OCI-LY1 (cell line): ENCODE data around the gene STBD1.

Experiments
- H2AFZ ChIP-seq: fragments of 200-600 bp; sonication (generic), shearing (Covaris generic); 2 replicates; pipeline ENCODE4 v1.6.0; 2014; ENCODE audit warnings: antibody characterized with exemption, mild to moderate bottlenecking, low read length
- H3F3A ChIP-seq: fragments of 200-600 bp; sonication (generic), shearing (Covaris generic); 2 replicates; pipeline ENCODE4 v1.6.0; 2014; ENCODE audit warnings: mild to moderate bottlenecking, antibody characterized with exemption, low read length, moderate library complexity; ENCODE audit not compliant: insufficient read depth
- H3K27ac ChIP-seq: fragments of 200-600 bp; sonication (generic); 2 replicates; pipeline ENCODE4 v1.5.1; 2014; ENCODE audit warnings: low read length, mixed run types, mild to moderate bottlenecking, low read depth; ENCODE audit not compliant: poor library complexity, severe bottlenecking
- H3K27me3 ChIP-seq: fragments of 200-600 bp; sonication (generic); 2 replicates; pipeline ENCODE4 v1.6.0; 2014; ENCODE audit warnings: antibody characterized with exemption, mild to moderate bottlenecking, low read length, moderate library complexity; ENCODE audit not compliant: insufficient read depth
- H3K36me3 ChIP-seq: fragments of 200-600 bp; sonication (generic); 2 replicates; pipeline ENCODE4 v1.6.1; 2014; ENCODE audit warnings: mild to moderate bottlenecking, antibody characterized with exemption, low read length, moderate library complexity, mixed read lengths; ENCODE audit not compliant: insufficient read depth
- H3K4me1 ChIP-seq: fragments of 200-600 bp; sonication (generic); 2 replicates; pipeline ENCODE4 v1.5.1; 2014; ENCODE audit warnings: mild to moderate bottlenecking, low read length, moderate library complexity; ENCODE audit not compliant: insufficient read depth, severe bottlenecking
- H3K4me2 ChIP-seq: fragments of 200-600 bp; sonication (generic), shearing (Covaris generic); 2 replicates; pipeline ENCODE4 v1.6.1; 2014; ENCODE audit warnings: low read length
- H3K4me3 ChIP-seq: fragments of 200-600 bp; sonication (generic); 2 replicates; pipeline ENCODE4 v1.5.1; 2014; ENCODE audit warnings: low read length, low read depth, mild to moderate bottlenecking, mixed read lengths; ENCODE audit not compliant: poor library complexity, severe bottlenecking
- H3K79me2 ChIP-seq: fragments of 200-600 bp; shearing (Covaris generic); 2 replicates; pipeline ENCODE4 v1.6.1; 2016; ENCODE audit warnings: mixed run types, low read length, mixed read lengths; ENCODE audit not compliant: insufficient read depth
- H3K9ac ChIP-seq: fragments of 200-600 bp; sonication (generic), shearing (Covaris generic); 2 replicates; pipeline ENCODE4 v1.6.1; 2014; ENCODE audit warnings: mild to moderate bottlenecking, low read length, mixed read lengths
- H3K9me2 ChIP-seq: fragments of 200-600 bp; sonication (generic), shearing (Covaris generic); 2 replicates; pipeline ENCODE4 v1.6.1; 2014; ENCODE audit warnings: low read depth, mild to moderate bottlenecking, low read length, mixed read lengths
- H3K9me3 ChIP-seq: fragments of 200-600 bp; shearing (Covaris generic); 2 replicates; pipeline ENCODE4 v1.6.1; 2014; ENCODE audit warnings: low read length, mixed read lengths
- H4K20me1 ChIP-seq: fragments of 200-600 bp; sonication (generic), shearing (Covaris generic); 2 replicates; pipeline ENCODE4 v1.6.0; 2016; ENCODE audit warnings: mild to moderate bottlenecking, low read length; ENCODE audit not compliant: insufficient read depth
- EZH2 ChIP-seq: fragments of 200-600 bp; sonication (generic), shearing (Covaris generic); IDR thresholded peaks from 2 replicates; pipeline ENCODE4 v1.8.0; 2017; ENCODE audit warnings: borderline replicate concordance, mixed run types, mild to moderate bottlenecking, antibody characterized with exemption, low read length, moderate library complexity, mixed read lengths
- TF ChIP-seq, protein P1 (sequence below): fragments of 200-600 bp; sonication (generic), shearing (Covaris generic); IDR thresholded peaks from 2 replicates; pipeline ENCODE4 v1.5.1; 2017; ENCODE audit warnings: mild to moderate bottlenecking, antibody characterized with exemption, low read length, moderate library complexity, mixed read lengths

Gene STBD1

DNA sequence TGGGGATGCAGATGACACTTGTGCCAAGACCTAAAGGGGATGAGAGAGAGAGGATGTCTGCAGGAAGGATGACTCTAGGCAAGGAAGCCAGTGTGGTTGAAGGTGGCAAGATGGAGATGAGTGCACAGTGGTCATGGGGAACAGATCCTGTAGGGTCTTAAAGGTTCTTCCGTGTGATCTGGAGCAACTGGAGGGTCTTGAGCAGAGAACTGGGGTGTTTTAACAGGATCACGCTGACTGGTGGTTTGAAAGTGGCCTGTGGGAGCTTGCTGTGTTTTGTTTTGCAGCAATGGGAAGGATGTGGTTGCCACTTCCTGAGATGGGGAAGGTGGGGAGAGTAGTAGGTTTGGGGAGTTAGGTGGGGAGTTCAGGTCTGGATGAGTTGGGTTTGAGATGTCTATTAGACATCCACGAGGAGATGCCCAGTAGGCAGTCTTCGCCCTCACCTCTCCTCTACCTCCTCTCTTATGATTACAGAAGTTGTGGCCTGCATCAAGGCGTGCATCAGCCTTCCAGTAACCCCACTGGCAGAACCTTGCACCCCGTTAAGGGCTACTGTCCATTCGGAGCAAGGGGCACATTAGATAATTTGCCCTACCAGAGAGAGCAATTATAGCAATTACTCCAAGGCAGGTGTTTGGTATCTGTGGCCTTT lies 1.4 kb upstream of the STBD1 start:
- no peaks in the 10 kb centered on the region for H4K20me1 ChIP-seq
- H3K79me2 ChIP-seq = no peaks in the 10 kb centered on the region
- no peak overlapping the region for H3K4me2 ChIP-seq
- H3F3A ChIP-seq = no peaks in the 10 kb centered on the region
- no peak overlapping the region for H3K27ac ChIP-seq
- no peak overlapping the region for H3K9ac ChIP-seq
- H3K9me2 ChIP-seq = no peaks in the 10 kb centered on the region
- H3K4me3 ChIP-seq = no peak overlapping the region
- no peaks in the 10 kb centered on the region for H3K27me3 ChIP-seq
- H3K9me3 ChIP-seq = no peaks in the 10 kb centered on the region
- no peaks in the 10 kb centered on the region for H3K4me1 ChIP-seq
- no peak for TF ChIP-seq EZH2
- TF ChIP-seq, protein P1, sequence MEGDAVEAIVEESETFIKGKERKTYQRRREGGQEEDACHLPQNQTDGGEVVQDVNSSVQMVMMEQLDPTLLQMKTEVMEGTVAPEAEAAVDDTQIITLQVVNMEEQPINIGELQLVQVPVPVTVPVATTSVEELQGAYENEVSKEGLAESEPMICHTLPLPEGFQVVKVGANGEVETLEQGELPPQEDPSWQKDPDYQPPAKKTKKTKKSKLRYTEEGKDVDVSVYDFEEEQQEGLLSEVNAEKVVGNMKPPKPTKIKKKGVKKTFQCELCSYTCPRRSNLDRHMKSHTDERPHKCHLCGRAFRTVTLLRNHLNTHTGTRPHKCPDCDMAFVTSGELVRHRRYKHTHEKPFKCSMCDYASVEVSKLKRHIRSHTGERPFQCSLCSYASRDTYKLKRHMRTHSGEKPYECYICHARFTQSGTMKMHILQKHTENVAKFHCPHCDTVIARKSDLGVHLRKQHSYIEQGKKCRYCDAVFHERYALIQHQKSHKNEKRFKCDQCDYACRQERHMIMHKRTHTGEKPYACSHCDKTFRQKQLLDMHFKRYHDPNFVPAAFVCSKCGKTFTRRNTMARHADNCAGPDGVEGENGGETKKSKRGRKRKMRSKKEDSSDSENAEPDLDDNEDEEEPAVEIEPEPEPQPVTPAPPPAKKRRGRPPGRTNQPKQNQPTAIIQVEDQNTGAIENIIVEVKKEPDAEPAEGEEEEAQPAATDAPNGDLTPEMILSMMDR = no peak
- H2AFZ ChIP-seq = no peak overlapping the region
- no peaks in the 10 kb centered on the region for H3K36me3 ChIP-seq

GRCh38 chr4:76306882-76307659 lies 538 bp downstream of the STBD1 start:
- no peak overlapping the region for H3K4me2 ChIP-seq
- no peak overlapping the region for H3K4me3 ChIP-seq
- TF ChIP-seq, protein P1 = no peak
- TF ChIP-seq EZH2 = no peak
- H3K36me3 ChIP-seq = no peaks in the 10 kb centered on the region
- no peaks in the 10 kb centered on the region for H4K20me1 ChIP-seq
- no peaks in the 10 kb centered on the region for H3K9me3 ChIP-seq
- H3K79me2 ChIP-seq = no peaks in the 10 kb centered on the region
- H3K4me1 ChIP-seq = no peaks in the 10 kb centered on the region
- H3F3A ChIP-seq = no peaks in the 10 kb centered on the region
- H2AFZ ChIP-seq = no peak overlapping the region
- no peak overlapping the region for H3K27ac ChIP-seq
- H3K9me2 ChIP-seq = no peaks in the 10 kb centered on the region
- no peak overlapping the region for H3K9ac ChIP-seq
- no peaks in the 10 kb centered on the region for H3K27me3 ChIP-seq

- H3K4me1 ChIP-seq = no peaks in the 10 kb centered on the region
- no peaks in the 10 kb centered on the region for H3K9me2 ChIP-seq
- no peak overlapping the region for H3K9ac ChIP-seq
- H3K79me2 ChIP-seq = no peaks in the 10 kb centered on the region
- no peak overlapping the region for H3K4me2 ChIP-seq
- H3F3A ChIP-seq = no peaks in the 10 kb centered on the region
- H3K27me3 ChIP-seq = no peaks in the 10 kb centered on the region
- no peak overlapping the region for H2AFZ ChIP-seq
- no peak overlapping the region for H3K27ac ChIP-seq
- H4K20me1 ChIP-seq = no peaks in the 10 kb centered on the region
- no peak for TF ChIP-seq EZH2
- TF ChIP-seq, protein P1 = no peak
- H3K9me3 ChIP-seq = no peaks in the 10 kb centered on the region
- no peaks in the 10 kb centered on the region for H3K36me3 ChIP-seq
- no peak overlapping the region for H3K4me3 ChIP-seq
Measured at GRCh38 chr4:76307660-76308014, 1.1 kb downstream of the STBD1 start.
